MM.1S (cell line): Measurements from ENCODE around the gene TSPAN6.

ENCODE experiments used
- CTCF ChIP-seq: fragments of 300-600 bp; sonication (generic); IDR thresholded peaks from 2 replicates; pipeline ENCODE4 v1.5.1; 2016; ENCODE audit warnings: antibody characterized with exemption, low read length, mixed read lengths
- EZH2 ChIP-seq: fragments of 300-600 bp; sonication (generic); optimal IDR thresholded peaks from 2 replicates; pipeline ENCODE3; 2017; ENCODE audit warnings: low read depth, mild to moderate bottlenecking, antibody characterized with exemption, low read length, mixed read lengths

GRCh38 chrX:100658941-100659381 is 22.4 kb upstream of the TSPAN6 start:
- TF ChIP-seq CTCF, result no peak
- TF ChIP-seq EZH2, result no peak
